HEK293 (cell line): Measurements from ENCODE around the gene MAPK11.

ENCODE experiments used
- CTCF ChIA-PET: fragments of 350-600 bp; formaldehyde crosslinking; extraction: SDS; loops from one replicate; lab custom pipeline; 2021; ENCODE audit warnings: antibody characterized with exemption; lab: Yijun Ruan, JAX
- POLR2A ChIA-PET: fragments of 300-600 bp; formaldehyde crosslinking; extraction: SDS; loops from one replicate; lab custom pipeline; 2020; ENCODE audit warnings: antibody characterized with exemption, inconsistent platforms; lab: Yijun Ruan, JAX
- H3K27ac ChIP-seq: fragments of 200-500 bp; sonication (Bioruptor generic); 2 replicates; pipeline ENCODE4 v1.5.1; 2014; ENCODE audit warnings: low read depth, low read length, control low read depth, inconsistent platforms; ENCODE audit errors: extremely low read depth
- H3K36me3 ChIP-seq, 2 experiments: fragments of 200-500 bp in 1 of 2; sonication (Bioruptor generic) in 1 of 2; 1 replicate in 1 of 2; 2 replicates in 1 of 2; pipeline ENCODE4 v1.5.1; 2014 to 2017; ENCODE audit warnings: inconsistent platforms in 2 of 2, low read length in 2 of 2; ENCODE audit not compliant: control insufficient read depth in 2 of 2, insufficient read depth in 1 of 2
- H3K4me1 ChIP-seq: fragments of 200-500 bp; sonication (Bioruptor generic); 2 replicates; pipeline ENCODE4 v1.5.1; 2014; ENCODE audit warnings: mild to moderate bottlenecking, low read length, inconsistent platforms; ENCODE audit not compliant: control insufficient read depth, insufficient read depth
- H3K4me3 ChIP-seq: 2 replicates; pipeline ENCODE4 v1.5.1; 2011; ENCODE audit warnings: low read depth, mild to moderate bottlenecking, control low read depth, low read length, moderate library complexity
- H3K9me3 ChIP-seq: fragments of 200-500 bp; sonication (Bioruptor generic); 2 replicates; pipeline ENCODE4 v1.5.1; 2014; ENCODE audit warnings: low read depth, low read length, inconsistent platforms; ENCODE audit not compliant: control insufficient read depth, insufficient read depth
- BCL11A ChIP-seq: fragments of 450-650 bp; formaldehyde crosslinking; IDR thresholded peaks from 2 replicates; pipeline ENCODE4 v1.5.1; 2016; ENCODE audit warnings: low read depth, missing biosample characterization, missing genetic modification characterization
- HOXC10 ChIP-seq: sonication (generic); formaldehyde crosslinking; IDR thresholded peaks from 2 replicates; pipeline ENCODE4 v1.8.1; 2023; ENCODE audit warnings: mild to moderate bottlenecking, missing genetic modification reagents
- KLF1 ChIP-seq: fragments of 450-650 bp; formaldehyde crosslinking; IDR thresholded peaks from 2 replicates; pipeline ENCODE4 v1.5.1; 2016; ENCODE audit warnings: missing biosample characterization, missing genetic modification characterization
- KLF10 ChIP-seq: fragments of 450-650 bp; IDR thresholded peaks from 2 replicates; pipeline ENCODE4 v1.5.1; 2018; ENCODE audit warnings: missing biosample characterization, mild to moderate bottlenecking, missing genetic modification characterization
- KLF9 ChIP-seq: fragments of 450-650 bp; formaldehyde crosslinking; IDR thresholded peaks from 2 replicates; pipeline ENCODE4 v1.5.1; 2016; ENCODE audit warnings: missing biosample characterization, missing genetic modification characterization, low read depth
- REPIN1 ChIP-seq: fragments of 450-650 bp; formaldehyde crosslinking; IDR thresholded peaks from 2 replicates; pipeline ENCODE4 v1.5.1; 2017; ENCODE audit warnings: missing biosample characterization, missing genetic modification characterization, low read depth
- REST ChIP-seq: fragments of 450-650 bp; formaldehyde crosslinking; IDR thresholded peaks from 2 replicates; pipeline ENCODE4 v1.5.1; 2016; ENCODE audit warnings: missing biosample characterization, missing genetic modification characterization
- SALL2 ChIP-seq: fragments of 450-650 bp; formaldehyde crosslinking; IDR thresholded peaks from 2 replicates; pipeline ENCODE4 v1.5.0; 2017; ENCODE audit warnings: missing biosample characterization, mild to moderate bottlenecking, missing genetic modification characterization, borderline replicate concordance
- SP2 ChIP-seq: fragments of 450-650 bp; formaldehyde crosslinking; IDR thresholded peaks from 2 replicates; pipeline ENCODE4 v1.5.1; 2016; ENCODE audit warnings: missing biosample characterization, missing genetic modification characterization
- YY1 ChIP-seq: fragments of 450-650 bp; formaldehyde crosslinking; IDR thresholded peaks from 2 replicates; pipeline ENCODE4 v1.5.1; 2018; ENCODE audit warnings: missing biosample characterization, missing genetic modification characterization
- ZFP3 ChIP-seq: fragments of 450-650 bp; formaldehyde crosslinking; IDR thresholded peaks from 2 replicates; pipeline ENCODE4 v1.5.1; 2016; ENCODE audit warnings: low read depth, missing biosample characterization, missing genetic modification characterization
- ZNF174 ChIP-seq: fragments of 450-650 bp; formaldehyde crosslinking; IDR thresholded peaks from 2 replicates; pipeline ENCODE4 v1.5.0; 2017; ENCODE audit warnings: missing biosample characterization, mild to moderate bottlenecking, missing genetic modification characterization
- ZNF175 ChIP-seq: fragments of 450-650 bp; formaldehyde crosslinking; IDR thresholded peaks from 2 replicates; pipeline ENCODE4 v1.5.1; 2016; ENCODE audit warnings: missing biosample characterization, missing genetic modification characterization
- ZNF184 ChIP-seq: fragments of 450-650 bp; IDR thresholded peaks from 2 replicates; pipeline ENCODE4 v1.5.1; 2018; ENCODE audit warnings: missing biosample characterization, mild to moderate bottlenecking, missing genetic modification characterization
- ZNF239 ChIP-seq: fragments of 450-650 bp; formaldehyde crosslinking; IDR thresholded peaks from 2 replicates; pipeline ENCODE4 v1.5.1; 2016; ENCODE audit warnings: missing biosample characterization, missing genetic modification characterization
- ZNF302 ChIP-seq: fragments of 450-650 bp; formaldehyde crosslinking; IDR thresholded peaks from 2 replicates; pipeline ENCODE4 v1.5.1; 2016; ENCODE audit warnings: missing biosample characterization, missing genetic modification characterization, low read depth
- ZNF600 ChIP-seq: fragments of 450-650 bp; formaldehyde crosslinking; IDR thresholded peaks from 2 replicates; pipeline ENCODE4 v1.5.1; 2016; ENCODE audit warnings: missing biosample characterization, missing genetic modification characterization
- ZNF670 ChIP-seq: fragments of 450-650 bp; formaldehyde crosslinking; IDR thresholded peaks from 2 replicates; pipeline ENCODE4 v1.5.1; 2016; ENCODE audit warnings: missing biosample characterization, missing genetic modification characterization, low read depth
- ZNF677 ChIP-seq: fragments of 450-650 bp; IDR thresholded peaks from 2 replicates; pipeline ENCODE4 v1.5.0; 2018; ENCODE audit warnings: missing biosample characterization, mild to moderate bottlenecking, missing genetic modification characterization, moderate library complexity
- ZNF76 ChIP-seq: fragments of 450-650 bp; formaldehyde crosslinking; IDR thresholded peaks from 2 replicates; pipeline ENCODE4; 2016; ENCODE audit warnings: low read depth, missing biosample characterization, missing genetic modification characterization, borderline replicate concordance
- ZNF830 ChIP-seq: fragments of 450-650 bp; IDR thresholded peaks from 2 replicates; pipeline ENCODE4 v1.5.0; 2018; ENCODE audit warnings: missing biosample characterization, missing genetic modification characterization, low read depth, mild to moderate bottlenecking, moderate library complexity
- ZNF837 ChIP-seq: fragments of 450-650 bp; formaldehyde crosslinking; IDR thresholded peaks from 2 replicates; pipeline ENCODE4 v1.5.1; 2016; ENCODE audit warnings: missing biosample characterization, missing genetic modification characterization
- TF ChIP-seq, protein P1 (sequence below): fragments of 450-650 bp; formaldehyde crosslinking; IDR thresholded peaks from 2 replicates; pipeline ENCODE4 v1.5.1; 2016; ENCODE audit warnings: missing biosample characterization, missing genetic modification characterization
- TF ChIP-seq, protein P2 (sequence below): fragments of 450-650 bp; formaldehyde crosslinking; IDR thresholded peaks from 2 replicates; pipeline ENCODE4 v1.5.1; 2016; ENCODE audit warnings: missing biosample characterization, missing genetic modification characterization

The MAPK11 gene

GRCh38 chr22:50280708-50281383 lies 10.7 kb upstream of the MAPK11 start (continued):
- TF ChIP-seq REST = no peak

DNA sequence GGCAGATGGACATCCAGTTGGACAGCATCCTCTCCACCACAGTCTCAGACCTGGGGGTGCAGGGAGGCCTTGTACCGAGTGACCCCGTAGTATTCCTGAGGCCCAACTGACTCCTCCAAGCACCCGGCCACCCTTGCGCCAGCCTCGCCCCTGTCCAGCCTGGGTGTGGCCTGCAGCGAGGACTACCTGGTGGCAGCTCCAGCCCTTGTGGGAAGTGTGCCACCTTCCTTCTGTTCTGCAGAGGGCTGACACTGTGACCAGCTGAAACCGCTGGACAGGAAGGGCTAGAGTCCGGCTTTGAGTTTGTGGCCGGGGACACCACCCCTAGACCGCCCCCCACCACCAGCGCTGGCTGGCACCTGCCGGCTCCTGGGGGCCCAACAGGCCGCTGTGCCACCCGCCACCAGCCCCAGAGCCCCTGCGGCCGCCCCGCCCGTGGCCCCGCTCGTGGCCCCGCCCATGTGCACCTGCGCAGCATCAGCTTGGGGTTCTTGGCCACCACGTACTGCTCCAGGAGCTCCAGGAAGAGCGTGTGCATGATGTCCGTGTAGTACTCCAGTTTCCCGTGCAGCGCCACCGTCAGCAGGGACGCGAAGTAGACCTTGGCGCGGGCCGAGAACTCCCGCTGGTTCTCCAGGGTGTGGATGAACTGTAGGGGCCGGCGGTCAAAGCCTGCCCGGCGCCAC lies 10.0 kb upstream of the MAPK11 start:
- Histone ChIP-seq H3K36me3 (peaks cover 0 to 97% of the 10 kb centered on the region in 2 experiments; a peak in 2 of 3 replicates), H3K4me3 (no peak overlapping the region), H3K9me3 (no peaks in the 10 kb centered on the region), H3K27ac (no peak overlapping the region), H3K4me1 (no peaks in the 10 kb centered on the region)
- CTCF ChIA-PET = interaction anchor here (1.6 kb wide), 1 partner anchor 46 kb away, joined by 8 read pairs; no protein-coding TSS in a partner anchor
- POLR2A ChIA-PET = interaction anchor here (0.9 to 1.0 kb wide), 3 partner anchors 26 to 30 kb away, joined by 3 to 4 read pairs (median 4); no protein-coding TSS in a partner anchor
- TF ChIP-seq SALL2 (tag by site-specific recombination) (no peak), ZNF837 (tag by site-specific recombination) (no peak), YY1 (tag by site-specific recombination) (no peak), ZNF76 (tag by site-specific recombination) (no peak), ZNF677 (tag by site-specific recombination) (no peak), ZNF670 (no peak), BCL11A (tag by site-specific recombination) (no peak), ZNF175 (no peak)
- TF ChIP-seq, protein P1, sequence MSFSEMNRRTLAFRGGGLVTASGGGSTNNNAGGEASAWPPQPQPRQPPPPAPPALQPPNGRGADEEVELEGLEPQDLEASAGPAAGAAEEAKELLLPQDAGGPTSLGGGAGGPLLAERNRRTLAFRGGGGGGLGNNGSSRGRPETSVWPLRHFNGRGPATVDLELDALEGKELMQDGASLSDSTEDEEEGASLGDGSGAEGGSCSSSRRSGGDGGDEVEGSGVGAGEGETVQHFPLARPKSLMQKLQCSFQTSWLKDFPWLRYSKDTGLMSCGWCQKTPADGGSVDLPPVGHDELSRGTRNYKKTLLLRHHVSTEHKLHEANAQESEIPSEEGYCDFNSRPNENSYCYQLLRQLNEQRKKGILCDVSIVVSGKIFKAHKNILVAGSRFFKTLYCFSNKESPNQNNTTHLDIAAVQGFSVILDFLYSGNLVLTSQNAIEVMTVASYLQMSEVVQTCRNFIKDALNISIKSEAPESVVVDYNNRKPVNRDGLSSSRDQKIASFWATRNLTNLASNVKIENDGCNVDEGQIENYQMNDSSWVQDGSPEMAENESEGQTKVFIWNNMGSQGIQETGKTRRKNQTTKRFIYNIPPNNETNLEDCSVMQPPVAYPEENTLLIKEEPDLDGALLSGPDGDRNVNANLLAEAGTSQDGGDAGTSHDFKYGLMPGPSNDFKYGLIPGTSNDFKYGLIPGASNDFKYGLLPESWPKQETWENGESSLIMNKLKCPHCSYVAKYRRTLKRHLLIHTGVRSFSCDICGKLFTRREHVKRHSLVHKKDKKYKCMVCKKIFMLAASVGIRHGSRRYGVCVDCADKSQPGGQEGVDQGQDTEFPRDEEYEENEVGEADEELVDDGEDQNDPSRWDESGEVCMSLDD (tag by site-specific recombination) = no peak

GRCh38 chr22:50278956-50279619 lies 8.9 kb upstream of the MAPK11 start:
- POLR2A ChIA-PET = interaction anchor here (0.9 to 1.0 kb wide), 2 partner anchors 27 to 29 kb away, joined by 3 to 4 read pairs; no protein-coding TSS in a partner anchor
- H3K27ac ChIP-seq = no peak overlapping the region
- CTCF ChIA-PET = interaction anchor here (0.5 to 1.6 kb wide), 2 partner anchors 47 to 468 kb away, joined by 3 to 8 read pairs; no protein-coding TSS in a partner anchor
- no peaks in the 10 kb centered on the region for H3K4me1 ChIP-seq
- no peak overlapping the region for H3K4me3 ChIP-seq
- H3K9me3 ChIP-seq = no peaks in the 10 kb centered on the region
- peaks cover 0 to 94% of the 10 kb centered on the region in 2 experiments; a peak in 2 of 3 replicates for H3K36me3 ChIP-seq
- TF ChIP-seq ZNF239 (tag by site-specific recombination) (no peak), KLF1 (tag by site-specific recombination) (no peak), ZNF184 (tag by site-specific recombination) (no peak), KLF9 (no peak), HOXC10 (CRISPR knock-in tag) (no peak), SP2 (tag by site-specific recombination) (no peak), REPIN1 (tag by site-specific recombination) (no peak), ZNF174 (tag by site-specific recombination) (no peak), ZFP3 (no peak), ZNF600 (tag by site-specific recombination) (peak; percentile 51), ZNF830 (tag by site-specific recombination) (no peak), ZNF302 (no peak), KLF10 (tag by site-specific recombination) (no peak)
- TF ChIP-seq, protein P2, sequence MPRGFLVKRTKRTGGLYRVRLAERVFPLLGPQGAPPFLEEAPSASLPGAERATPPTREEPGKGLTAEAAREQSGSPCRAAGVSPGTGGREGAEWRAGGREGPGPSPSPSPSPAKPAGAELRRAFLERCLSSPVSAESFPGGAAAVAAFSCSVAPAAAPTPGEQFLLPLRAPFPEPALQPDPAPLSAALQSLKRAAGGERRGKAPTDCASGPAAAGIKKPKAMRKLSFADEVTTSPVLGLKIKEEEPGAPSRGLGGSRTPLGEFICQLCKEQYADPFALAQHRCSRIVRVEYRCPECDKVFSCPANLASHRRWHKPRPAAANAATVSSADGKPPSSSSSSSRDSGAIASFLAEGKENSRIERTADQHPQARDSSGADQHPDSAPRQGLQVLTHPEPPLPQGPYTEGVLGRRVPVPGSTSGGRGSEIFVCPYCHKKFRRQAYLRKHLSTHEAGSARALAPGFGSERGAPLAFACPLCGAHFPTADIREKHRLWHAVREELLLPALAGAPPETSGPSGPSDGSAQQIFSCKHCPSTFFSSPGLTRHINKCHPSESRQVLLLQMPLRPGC (tag by site-specific recombination) = no peak
